GM21381 (cell line): ENCODE data around the gene RNF157.

Source experiments
- ATAC-seq: cut with Tn5 transposase; IDR thresholded peaks from one replicate; pipeline ENCODE4 v1.9.1; 2021; ENCODE audit warnings: mild to moderate bottlenecking, moderate library complexity; ENCODE audit not compliant: unreplicated experiment

The RNF157 gene

GRCh38 chr17:76163919-76164318 lies 76.4 kb downstream of the RNF157 start:
- no peak for ATAC-seq

DNA sequence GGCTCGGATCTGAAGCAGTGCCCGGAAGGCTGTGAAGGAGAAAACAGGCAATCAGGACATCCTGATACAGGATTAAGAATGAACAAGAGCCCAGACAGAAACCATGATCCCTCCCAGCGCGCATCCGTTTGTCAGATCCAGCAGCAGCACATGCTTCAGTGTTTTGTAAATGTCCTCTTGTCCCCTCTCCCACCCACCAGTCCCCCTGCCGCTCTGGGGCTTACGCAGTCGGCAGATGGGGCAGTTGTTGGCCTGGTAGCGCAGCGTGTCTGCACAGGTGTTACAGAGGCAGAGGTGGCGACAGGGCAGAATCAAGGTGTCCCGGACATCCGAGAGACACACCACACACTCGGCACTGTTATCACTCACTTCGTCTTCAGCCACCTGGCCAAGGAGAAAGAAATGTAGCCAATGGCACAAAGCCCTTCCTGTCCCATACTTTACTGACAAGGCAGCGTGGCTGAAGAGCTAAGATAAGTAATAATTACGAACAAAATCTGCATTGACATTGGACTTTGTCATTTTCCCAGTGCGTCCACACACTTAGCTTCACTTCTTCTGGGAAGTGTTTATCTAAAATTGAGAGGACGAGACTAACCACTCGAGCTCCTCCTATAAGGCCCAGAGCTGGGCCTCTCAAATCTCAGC lies 78.5 kb downstream of the RNF157 start:
- ATAC-seq = no peak

DNA sequence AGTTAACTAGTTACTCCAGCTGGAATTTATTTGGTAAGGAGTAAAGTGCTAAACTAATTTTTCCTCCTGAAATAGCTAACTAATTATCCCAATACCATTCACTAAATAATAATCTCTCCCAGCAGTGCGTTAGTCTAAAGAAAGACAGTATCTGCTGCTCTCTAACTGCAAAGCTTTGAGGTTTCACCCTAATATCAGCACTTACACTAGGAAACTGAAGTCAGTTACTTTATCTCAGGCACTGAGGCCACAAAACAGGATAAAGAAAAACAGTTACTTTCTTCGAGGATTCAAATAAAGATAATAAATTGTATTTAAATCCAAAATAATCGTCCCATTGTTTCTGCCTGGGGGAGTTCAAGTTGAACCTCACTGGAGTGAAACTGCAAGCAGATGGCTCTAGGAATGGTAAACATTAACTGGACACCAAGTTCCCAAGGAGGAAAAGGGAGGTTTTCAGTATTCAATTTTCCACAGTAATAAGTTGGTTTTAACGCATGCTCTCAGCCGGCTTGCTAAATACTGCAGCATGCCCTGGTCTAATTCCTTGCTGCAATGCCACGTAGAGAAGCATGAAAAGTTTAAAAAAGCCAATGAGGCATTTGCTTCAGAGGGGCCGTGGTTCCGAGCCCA lies 79.3 kb downstream of the RNF157 start:
- ATAC-seq = no peak

DNA sequence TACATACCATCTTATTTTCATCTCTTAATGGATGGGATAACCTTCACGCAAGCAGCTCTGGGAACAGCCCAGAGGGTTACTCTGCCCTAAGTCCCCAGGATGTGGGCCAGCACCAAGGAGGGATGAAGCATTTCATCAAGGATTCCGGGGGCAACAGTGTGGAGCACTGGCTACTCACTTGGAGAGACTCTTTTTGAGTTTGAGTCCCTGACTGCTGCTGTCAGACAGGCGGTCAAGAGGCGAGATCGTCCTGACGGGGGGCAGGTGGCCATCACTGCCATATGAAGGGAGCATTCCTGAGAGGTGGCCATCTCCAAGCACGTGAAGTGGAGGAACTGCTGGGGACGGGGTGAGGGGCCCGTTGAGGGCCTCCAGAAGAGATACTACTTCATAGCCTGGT lies 81.1 kb downstream of the RNF157 start:
- no peak for ATAC-seq

- no peak for ATAC-seq
Observed at GRCh38 chr17:76157759-76158158, 82.5 kb downstream of the RNF157 start.

DNA sequence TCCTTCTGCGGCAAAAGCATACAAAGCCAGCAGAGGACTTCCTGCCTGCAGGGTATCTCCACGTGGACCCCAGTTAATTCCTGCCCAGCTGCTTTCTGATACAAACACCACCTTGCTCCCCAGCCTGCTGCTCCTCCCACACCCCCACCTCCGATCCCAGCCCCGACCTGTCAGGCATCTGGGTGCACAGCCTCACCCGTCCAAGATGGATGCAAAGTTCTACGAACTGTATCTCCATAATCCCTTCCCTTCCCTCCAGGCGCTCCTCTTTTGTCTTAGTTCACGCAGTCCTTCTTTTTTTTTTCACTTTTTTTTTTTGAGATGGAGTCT lies 83.7 kb downstream of the RNF157 start:
- ATAC-seq = no peak

DNA sequence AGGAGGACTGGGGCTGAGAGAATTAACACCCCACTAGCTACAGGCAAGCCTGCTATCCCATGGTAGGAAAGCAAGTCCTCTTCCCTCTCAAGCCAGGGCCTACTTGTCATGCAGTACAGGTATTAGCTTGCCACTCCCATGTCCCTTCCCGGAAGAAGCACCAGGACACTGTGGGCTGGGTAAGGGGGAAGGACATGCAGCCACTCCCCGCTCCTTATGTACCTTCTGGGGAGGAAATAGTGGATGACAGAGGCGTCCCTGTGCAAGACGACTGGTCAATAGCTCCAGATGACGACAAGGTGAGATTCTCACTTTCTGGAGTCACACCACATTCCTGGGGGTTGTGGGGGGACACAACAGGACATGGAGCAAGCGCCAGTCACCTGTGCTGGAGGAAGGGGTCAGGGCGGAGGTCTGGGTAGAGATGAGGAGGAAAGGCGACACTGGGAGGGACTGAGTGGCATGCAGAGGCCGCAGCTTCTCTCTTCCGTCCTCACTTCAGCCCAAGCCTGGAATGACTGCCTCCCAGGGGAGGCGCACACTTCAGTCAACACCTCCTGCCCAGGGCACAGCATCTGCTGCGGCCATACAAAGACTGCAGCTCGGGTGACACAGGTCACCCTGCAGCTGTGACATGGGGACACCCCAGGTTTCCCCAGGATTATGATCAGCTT lies 84.2 kb downstream of the RNF157 start:
- no peak for ATAC-seq

- ATAC-seq = no peak
Observed at GRCh38 chr17:76154936-76155845, 85.1 kb downstream of the RNF157 start.

- no peak for ATAC-seq
Observed at GRCh38 chr17:76154292-76154691, 86.0 kb downstream of the RNF157 start.

- no peak for ATAC-seq
Observed at GRCh38 chr17:76153640-76154039, 86.7 kb downstream of the RNF157 start.

- ATAC-seq = no peak
Observed at GRCh38 chr17:76153202-76153601, 87.1 kb downstream of the RNF157 start.

DNA sequence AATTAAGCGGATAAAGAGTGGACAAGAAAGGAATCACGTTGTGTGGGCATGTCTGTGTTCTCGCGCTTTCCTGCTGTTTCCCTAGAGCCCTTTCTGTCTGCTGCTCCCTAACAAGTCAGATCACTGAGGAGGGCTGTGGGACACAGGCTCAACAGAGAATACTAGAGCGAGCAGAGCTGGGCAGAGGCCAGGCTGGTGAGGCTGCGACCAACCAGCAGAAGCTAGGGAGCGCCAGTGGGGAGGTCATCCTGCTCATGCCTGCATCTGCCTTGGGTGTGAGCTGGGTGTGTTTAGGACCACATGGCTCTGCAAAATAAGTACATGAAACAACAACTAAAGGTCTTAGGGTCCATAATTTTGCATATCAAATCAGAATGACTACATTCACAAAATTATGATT lies 87.7 kb downstream of the RNF157 start:
- ATAC-seq = no peak

DNA sequence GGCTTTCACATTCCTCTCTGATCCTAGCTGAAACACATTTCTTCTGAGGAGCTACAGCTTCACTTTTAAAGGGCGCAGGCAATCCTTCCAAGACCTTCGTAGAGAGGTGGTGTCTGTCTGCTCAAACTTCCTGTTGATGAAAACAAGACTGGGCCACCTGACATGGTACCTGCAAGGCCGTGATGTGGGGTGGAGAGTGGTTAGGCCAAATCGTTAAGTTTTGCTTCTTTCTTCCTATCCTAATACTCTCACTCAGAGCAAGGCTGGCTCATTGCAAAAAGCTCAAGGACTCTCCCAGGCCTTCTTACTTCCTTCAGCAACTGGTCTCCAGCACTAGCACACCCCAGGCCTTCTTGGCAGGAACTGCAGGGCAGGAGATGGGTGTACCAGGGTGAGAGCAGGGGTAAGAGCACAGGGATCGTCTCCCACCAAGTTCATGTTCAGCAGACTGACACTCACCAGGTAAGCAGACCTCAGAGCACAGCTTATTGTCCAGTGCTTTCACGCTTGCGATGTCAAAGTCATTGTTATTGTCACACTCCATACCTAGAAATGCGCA lies 88.3 kb downstream of the RNF157 start:
- no peak for ATAC-seq

- no peak for ATAC-seq
Observed at GRCh38 chr17:76150712-76151622, 89.3 kb downstream of the RNF157 start.

GRCh38 chr17:76149214-76149613 lies 91.1 kb downstream of the RNF157 start:
- ATAC-seq = no peak

- no peak for ATAC-seq
Observed at GRCh38 chr17:76148015-76148326, 92.3 kb downstream of the RNF157 start.

- ATAC-seq = no peak
Observed at GRCh38 chr17:76147211-76148014, 92.9 kb downstream of the RNF157 start.

DNA sequence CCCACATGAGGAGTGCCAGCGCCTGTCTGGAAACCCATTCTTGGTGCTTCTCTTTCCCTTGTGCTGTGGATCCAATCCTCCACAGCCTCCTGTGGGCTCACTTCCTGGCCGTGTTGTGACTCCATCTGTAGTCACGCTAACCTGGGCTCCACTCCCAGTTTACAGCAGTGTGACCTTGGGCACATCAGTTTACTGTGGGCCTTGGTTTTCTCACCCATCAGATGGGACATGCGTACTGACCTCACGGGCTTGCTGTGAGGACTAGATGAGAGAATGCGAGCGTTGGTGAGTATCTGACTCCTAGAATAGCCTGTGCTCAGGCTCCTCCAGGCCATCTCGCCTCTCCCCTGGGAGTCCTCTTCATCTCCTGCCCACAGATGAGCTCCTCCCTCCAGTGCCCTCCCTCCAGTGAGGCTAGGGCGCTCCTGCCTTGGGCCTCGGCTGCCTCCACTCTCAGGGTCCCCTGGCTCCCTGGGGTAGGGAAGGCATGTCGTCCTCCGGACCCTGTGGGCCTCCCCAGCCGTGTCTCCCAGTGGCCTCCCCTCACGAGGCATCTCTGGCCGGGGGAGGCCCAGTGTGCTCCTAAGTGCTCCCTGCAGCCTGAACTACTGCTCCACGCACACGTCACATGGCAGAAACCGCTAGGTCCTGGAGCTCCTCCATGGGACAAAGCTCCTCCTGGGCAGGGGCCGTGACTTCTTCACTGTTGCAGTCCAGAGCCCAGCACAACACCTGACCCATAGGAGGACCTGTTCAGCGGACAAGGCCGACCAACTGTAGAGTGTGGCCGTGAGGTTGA lies 94.0 kb downstream of the RNF157 start:
- ATAC-seq = no peak
